ENCODE data around the gene ARHGAP5.
"Not testable (repeated sequence)": the region's sequence is repeated elsewhere in the genome, so short reads cannot be mapped to it uniquely, and the experiment has no call there.

ARHGAP5 gene

DNA sequence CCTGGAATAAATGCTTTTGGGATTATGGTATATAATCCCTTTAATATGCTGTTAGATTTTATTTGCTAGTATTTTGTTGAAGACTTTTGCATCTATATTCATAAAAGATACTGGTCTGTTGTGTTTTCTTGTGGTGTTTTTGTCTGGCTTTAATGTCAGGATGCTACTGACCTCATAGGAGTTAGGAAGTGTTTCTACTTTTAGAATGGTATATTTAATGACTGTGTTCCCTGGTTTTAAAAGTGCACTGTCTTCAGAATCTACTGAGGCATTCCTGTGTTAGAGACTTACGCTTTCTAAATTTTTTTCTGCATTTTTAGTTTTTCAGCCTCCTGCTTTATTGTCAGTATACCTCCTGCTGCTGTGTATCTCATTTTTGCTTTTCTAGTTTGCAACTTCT is 51.6 kb downstream of the ARHGAP5 start:
- TF ChIP-seq POLR2A (IDR thresholded peaks at IDR 0.05; ENCODE audit: low read depth, low read length): no peak
- no peak for TF ChIP-seq TAF1 (IDR thresholded peaks at IDR 0.05; ENCODE audit: borderline replicate concordance, low read depth, low read length)
- TF ChIP-seq POLR2AphosphoS5 (IDR thresholded peaks at IDR 0.05; ENCODE audit: low read depth, low read length): no peak
- no peak for DNase-seq (ENCODE audit: insufficient read length)
- FAIRE-seq: no peak

DNA sequence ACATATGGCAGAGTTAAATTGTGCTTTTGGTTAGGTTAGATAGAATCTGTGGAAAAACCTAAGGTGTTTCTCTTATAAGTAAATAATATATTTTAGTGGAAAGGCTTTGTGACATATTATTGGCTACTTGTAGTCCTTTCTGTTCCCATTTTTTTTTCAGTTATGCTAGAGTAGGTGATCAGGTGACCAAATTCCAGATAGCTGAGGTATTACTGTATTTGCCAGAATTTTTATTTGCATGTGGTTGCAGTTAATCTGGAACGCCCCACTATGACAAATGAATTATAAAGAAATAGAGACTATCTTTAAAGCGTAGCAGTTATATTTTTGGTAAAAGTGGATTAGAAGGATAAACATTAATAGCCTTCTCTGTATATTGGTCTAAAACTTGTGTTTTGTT is 52.0 kb downstream of the ARHGAP5 start:
- DNase-seq (ENCODE audit: insufficient read length): no peak
- TF ChIP-seq POLR2A (IDR thresholded peaks at IDR 0.05; ENCODE audit: low read depth, low read length): no peak
- no peak for TF ChIP-seq POLR2AphosphoS5 (IDR thresholded peaks at IDR 0.05; ENCODE audit: low read depth, low read length)
- TF ChIP-seq TAF1 (IDR thresholded peaks at IDR 0.05; ENCODE audit: borderline replicate concordance, low read depth, low read length): no peak
- no peak for FAIRE-seq

DNA sequence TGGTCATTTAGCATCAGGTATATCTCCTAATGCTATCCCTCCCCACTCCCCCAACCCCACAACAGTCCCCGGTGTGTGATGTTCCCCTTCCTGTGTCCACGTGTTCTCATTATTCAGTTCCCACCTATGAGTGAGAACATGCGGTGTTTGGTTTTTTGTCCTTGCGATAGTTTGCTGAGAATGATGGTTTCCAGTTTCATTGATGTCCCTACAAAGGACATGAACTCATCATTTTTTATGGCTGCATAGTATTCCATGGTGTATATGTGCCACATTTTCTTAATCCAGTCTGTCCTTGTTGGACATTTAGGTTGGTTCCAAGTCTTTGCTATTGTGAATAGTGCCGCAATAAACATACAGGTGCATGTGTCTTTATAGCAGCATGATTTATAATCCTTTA is 54.6 kb downstream of the ARHGAP5 start:
- DNase-seq (ENCODE audit: insufficient read length); FAIRE-seq: not testable (repeated sequence)

DNA sequence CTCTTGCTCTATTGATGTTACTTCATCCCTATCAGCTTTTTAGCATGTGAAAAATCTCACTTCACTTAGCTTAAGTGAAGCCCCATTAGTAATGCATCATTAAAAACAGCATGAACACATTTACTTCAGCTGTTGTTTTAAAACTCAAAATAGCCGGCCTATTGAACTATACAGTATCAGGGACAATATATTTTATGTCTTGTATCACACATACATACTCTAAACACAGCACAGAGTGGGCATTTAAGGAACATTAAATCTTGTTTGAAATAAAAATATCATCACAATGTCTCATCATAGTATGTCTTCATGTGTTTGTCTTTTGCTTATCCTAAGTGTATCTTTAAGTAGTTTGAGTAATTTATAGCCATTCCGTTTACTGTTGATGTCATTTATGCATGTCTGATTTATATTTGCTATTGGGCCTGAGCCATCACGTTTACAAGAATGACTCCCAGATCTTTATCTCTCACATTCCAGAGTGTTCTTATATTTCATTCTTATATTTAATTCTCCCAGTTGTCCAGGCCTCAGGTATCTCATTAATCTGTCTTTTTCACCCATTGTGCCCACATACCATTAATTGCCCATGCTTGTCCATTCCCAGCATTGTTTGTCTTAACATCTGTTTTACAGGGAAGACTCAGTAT is 57.5 kb downstream of the ARHGAP5 start:
- no peak for FAIRE-seq
- DNase-seq (ENCODE audit: insufficient read length): no peak
- TF ChIP-seq TAF1 (IDR thresholded peaks at IDR 0.05; ENCODE audit: borderline replicate concordance, low read depth, low read length) (no peak), POLR2A (IDR thresholded peaks at IDR 0.05; ENCODE audit: low read depth, low read length) (no peak), POLR2AphosphoS5 (IDR thresholded peaks at IDR 0.05; ENCODE audit: low read depth, low read length) (no peak)

DNA sequence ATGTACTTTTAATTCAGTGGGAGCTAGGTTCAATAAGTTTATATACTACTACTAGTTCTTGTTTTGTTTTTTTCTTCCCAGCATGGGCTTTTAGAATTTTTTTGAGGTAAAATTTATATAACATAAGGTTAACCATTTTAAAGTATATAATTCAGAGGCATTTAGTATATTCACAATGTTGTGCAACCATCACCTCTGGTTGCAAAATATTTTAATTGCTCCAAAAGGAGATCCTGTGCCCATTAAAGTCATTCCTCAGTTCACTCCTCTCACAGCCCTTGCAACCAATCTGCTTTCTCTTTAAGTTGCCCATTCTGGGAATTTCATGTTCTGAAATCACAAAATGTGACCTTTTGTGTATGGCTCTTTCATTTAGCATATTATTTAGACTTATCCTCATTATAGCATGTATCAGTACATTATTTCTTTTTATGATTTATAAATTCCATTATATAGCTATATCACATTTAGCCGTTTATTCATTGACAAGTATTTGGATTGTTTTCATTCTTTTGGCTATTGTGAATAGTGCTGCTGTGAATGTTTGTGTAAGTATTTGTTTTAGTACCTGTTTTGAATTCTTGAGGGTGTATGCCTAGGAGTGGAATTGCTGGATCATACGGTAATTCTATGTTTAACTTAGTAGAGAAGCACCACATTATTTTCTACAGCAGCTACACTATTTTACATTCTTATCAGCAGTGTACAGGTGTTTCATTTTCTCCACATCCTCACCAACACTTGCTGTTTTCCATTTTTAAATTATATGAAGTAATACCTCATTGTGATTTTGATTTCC is 59.1 kb downstream of the ARHGAP5 start:
- no peak for TF ChIP-seq POLR2AphosphoS5 (IDR thresholded peaks at IDR 0.05; ENCODE audit: low read depth, low read length)
- TF ChIP-seq POLR2A (IDR thresholded peaks at IDR 0.05; ENCODE audit: low read depth, low read length): no peak
- no peak for TF ChIP-seq TAF1 (IDR thresholded peaks at IDR 0.05; ENCODE audit: borderline replicate concordance, low read depth, low read length)
- DNase-seq (ENCODE audit: insufficient read length) (no peak), FAIRE-seq (no peak)

DNA sequence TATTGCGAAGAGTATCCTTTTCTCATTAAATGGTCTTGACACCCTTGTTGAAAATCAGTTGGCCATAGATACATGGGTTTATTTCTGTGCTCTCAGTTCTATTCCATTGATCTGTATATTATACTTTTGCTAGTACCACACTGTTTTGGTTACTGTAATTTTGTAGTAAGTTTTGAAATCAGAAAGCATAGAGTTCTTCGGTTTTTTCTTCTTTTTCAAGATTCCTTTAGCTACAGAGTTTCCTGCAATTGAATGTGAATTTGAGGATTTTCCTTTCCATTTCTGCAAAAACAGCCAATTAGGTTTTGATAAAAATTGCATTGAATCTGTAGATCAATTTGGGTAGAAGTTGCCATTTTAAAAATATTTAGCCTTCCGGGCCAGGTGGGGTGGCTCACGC is 60.2 kb downstream of the ARHGAP5 start:
- FAIRE-seq (no peak), DNase-seq (ENCODE audit: insufficient read length) (no peak)

DNA sequence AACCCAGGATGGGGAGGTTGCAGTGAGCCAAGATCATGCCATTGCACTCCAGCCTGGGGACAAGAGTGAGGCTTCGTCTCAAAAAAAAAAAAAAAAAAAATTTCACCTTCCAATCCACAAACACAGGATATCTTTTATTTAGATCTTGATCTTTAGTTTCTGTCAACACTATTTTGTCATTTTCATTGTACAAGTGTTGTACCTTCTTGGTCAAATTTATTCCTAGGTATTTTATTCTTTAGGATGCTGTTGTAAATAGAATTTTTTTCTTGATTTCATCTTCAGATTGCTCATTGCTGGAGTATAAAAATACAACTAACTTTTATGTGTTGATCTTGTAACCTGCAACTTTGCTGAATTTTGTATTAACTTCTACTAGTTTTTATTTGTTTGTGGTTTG is 60.8 kb downstream of the ARHGAP5 start:
- DNase-seq (ENCODE audit: insufficient read length) (no peak), FAIRE-seq (no peak)
- no peak for TF ChIP-seq TAF1 (IDR thresholded peaks at IDR 0.05; ENCODE audit: borderline replicate concordance, low read depth, low read length)
- TF ChIP-seq POLR2AphosphoS5 (IDR thresholded peaks at IDR 0.05; ENCODE audit: low read depth, low read length): no peak
- TF ChIP-seq POLR2A (IDR thresholded peaks at IDR 0.05; ENCODE audit: low read depth, low read length): no peak

More for the DNA sequence above, 60.2 kb downstream of the ARHGAP5 start:
- TF ChIP-seq POLR2A (IDR thresholded peaks at IDR 0.05; ENCODE audit: low read depth, low read length) (no peak), TAF1 (IDR thresholded peaks at IDR 0.05; ENCODE audit: borderline replicate concordance, low read depth, low read length) (no peak), POLR2AphosphoS5 (IDR thresholded peaks at IDR 0.05; ENCODE audit: low read depth, low read length) (no peak)

DNA sequence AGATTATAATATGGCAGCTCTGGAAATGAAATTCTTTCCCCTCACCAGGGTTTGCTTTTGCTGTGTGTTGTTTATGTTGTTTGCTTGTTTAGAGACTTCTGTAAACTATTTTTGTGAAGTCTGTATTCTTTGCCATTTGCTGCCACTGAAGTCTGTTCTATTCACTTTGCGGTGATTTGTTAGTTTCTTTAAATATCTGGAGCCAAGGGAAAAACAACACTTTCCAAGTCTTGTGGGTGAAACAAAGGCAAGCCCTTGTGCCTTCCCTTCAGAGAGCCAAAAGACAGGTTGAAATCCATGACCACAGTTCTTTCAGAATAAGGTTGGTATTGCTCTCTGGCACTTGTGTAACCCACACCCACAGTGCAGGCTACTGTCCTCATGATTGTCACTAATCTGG is 65.2 kb downstream of the ARHGAP5 start:
- DNase-seq (ENCODE audit: insufficient read length) (no peak), FAIRE-seq (no peak)
- TF ChIP-seq POLR2AphosphoS5 (IDR thresholded peaks at IDR 0.05; ENCODE audit: low read depth, low read length): no peak
- TF ChIP-seq POLR2A (IDR thresholded peaks at IDR 0.05; ENCODE audit: low read depth, low read length): no peak
- TF ChIP-seq TAF1 (IDR thresholded peaks at IDR 0.05; ENCODE audit: borderline replicate concordance, low read depth, low read length): no peak

DNA sequence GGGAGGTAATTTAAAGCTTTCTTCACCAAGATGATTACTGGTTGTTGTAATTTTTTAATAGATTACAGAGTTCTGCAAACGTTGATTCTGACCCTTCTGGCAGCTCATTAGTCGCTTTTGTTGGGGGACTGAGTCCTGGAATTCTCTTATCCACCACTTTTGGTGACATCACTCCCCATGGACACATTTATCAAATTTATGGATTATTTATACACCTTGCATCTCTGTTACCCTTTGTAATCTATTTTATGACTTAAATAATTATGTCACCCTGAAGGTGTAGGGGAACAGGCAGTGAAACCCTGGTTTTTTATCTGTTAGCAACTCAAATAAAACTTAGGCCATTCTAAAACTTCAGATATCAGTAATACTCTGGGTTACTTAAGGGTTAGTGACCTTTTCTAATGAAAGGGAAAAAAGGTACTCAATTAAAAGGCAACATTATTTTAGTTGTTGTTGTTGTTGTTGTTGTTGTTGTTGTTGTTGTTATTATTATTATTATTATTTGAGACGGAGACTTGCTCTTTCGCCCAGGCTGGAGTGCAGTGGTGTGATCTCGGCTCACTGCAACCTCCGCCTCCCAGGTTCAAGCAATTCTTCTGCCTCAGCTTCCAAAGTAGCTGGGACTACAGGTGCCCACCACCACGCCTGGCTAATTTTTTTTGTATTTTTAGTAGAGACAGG is 65.8 kb downstream of the ARHGAP5 start:
- DNase-seq (ENCODE audit: insufficient read length) (no peak), FAIRE-seq (no peak)
- TF ChIP-seq POLR2AphosphoS5 (IDR thresholded peaks at IDR 0.05; ENCODE audit: low read depth, low read length) (no peak), POLR2A (IDR thresholded peaks at IDR 0.05; ENCODE audit: low read depth, low read length) (no peak), TAF1 (IDR thresholded peaks at IDR 0.05; ENCODE audit: borderline replicate concordance, low read depth, low read length) (no peak)

DNA sequence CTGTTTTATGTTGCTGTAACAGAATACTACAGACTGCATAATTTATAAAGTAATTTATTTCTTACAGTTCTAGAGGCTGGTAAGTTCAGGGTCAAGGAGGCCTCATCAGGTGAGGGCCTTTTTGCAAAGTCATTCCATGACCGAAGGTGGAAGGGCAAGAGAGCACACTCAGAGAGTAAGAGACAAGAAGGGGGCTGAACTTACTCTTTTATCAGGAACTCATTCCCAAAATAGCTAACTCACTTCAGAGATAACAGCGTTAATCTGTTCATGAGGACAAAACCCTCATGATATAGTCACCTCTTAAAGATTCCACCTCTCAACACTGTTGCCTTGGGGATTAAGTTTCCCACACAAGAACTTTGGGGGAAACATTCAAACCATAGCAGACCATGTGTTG is 73.3 kb downstream of the ARHGAP5 start:
- DNase-seq (ENCODE audit: insufficient read length): no peak
- no peak for TF ChIP-seq POLR2AphosphoS5 (IDR thresholded peaks at IDR 0.05; ENCODE audit: low read depth, low read length)
- no peak for TF ChIP-seq POLR2A (IDR thresholded peaks at IDR 0.05; ENCODE audit: low read depth, low read length)
- TF ChIP-seq TAF1 (IDR thresholded peaks at IDR 0.05; ENCODE audit: borderline replicate concordance, low read depth, low read length): no peak
- FAIRE-seq: no peak

DNA sequence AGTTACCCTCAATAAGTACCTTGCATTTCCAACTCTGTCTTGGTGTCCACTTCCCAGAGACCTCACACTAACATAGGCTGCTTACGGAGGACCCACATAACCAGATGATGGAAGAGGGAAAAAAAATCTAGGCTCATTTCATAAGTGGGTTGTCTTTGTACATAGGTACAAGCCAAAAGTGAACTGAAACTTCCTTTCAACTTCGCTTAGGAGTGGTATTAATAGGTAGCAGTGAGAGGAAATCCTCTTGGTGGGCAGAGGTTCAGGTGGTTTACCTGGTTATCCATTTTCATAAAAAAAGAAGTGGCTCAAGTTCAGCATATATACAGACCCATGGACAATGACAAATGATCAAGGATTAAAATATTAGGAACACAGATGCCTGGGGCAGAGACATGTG is 88.9 kb downstream of the ARHGAP5 start:
- FAIRE-seq: no peak
- no peak for DNase-seq (ENCODE audit: insufficient read length)
- TF ChIP-seq TAF1 (IDR thresholded peaks at IDR 0.05; ENCODE audit: borderline replicate concordance, low read depth, low read length): no peak
- TF ChIP-seq POLR2A (IDR thresholded peaks at IDR 0.05; ENCODE audit: low read depth, low read length): no peak
- TF ChIP-seq POLR2AphosphoS5 (IDR thresholded peaks at IDR 0.05; ENCODE audit: low read depth, low read length): no peak

DNA sequence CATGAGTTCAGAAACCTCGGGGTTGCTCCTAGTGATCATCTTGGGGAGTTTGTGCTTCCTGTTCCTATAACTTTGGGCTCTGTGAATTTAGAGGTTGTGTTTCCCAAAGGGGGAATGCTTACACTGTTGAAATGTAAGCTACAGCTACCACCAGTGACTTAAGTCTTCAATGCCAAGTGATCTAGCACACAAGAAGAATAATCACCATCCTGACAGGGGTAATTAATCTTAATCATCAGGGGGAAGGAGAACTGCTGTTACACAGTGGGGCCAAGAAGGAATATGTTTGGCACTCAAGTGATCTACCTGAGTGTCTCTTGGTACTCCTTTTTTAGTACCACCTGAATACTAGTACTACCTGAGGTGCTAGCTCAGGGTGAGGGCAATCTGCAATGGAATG is 89.8 kb downstream of the ARHGAP5 start:
- DNase-seq (ENCODE audit: insufficient read length) (no peak), FAIRE-seq (no peak)
- TF ChIP-seq POLR2AphosphoS5 (IDR thresholded peaks at IDR 0.05; ENCODE audit: low read depth, low read length) (no peak), TAF1 (IDR thresholded peaks at IDR 0.05; ENCODE audit: borderline replicate concordance, low read depth, low read length) (no peak), POLR2A (IDR thresholded peaks at IDR 0.05; ENCODE audit: low read depth, low read length) (no peak)

Measured in GM12892 (cell line).